ENCODE data around the gene SIPA1L2.

DNA sequence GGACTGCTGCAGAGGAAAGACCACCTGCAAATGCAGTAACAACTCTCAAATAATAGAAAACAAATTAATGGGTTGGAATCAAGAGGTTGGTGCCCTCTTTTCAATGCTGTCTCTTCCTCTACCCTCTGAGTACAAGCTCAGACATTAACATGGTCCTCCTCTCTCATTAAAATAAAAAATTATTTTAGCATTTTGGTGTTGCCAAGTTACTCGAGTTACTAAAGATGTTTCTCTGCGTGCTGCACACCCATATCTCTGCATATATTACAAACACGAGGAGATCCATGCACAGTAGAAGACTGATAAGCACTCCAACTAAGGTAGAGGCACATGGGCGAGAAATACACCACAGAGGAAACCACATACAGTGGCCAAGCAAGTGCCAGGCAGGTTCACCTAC lies 21.5 kb downstream of the SIPA1L2 start:
- no peak for TF ChIP-seq POLR2AphosphoS5 (IDR thresholded peaks at IDR 0.05; ENCODE audit: low read depth, low read length)
- no peak for TF ChIP-seq TAF1 (IDR thresholded peaks at IDR 0.05; ENCODE audit: borderline replicate concordance, low read depth, low read length)

Data from GM12892 (cell line).